Astrocyte (in vitro differentiated cells and primary cell): ENCODE results near the gene ARHGAP40. TPM values are rescaled to one million over a fixed set of nuclear protein-coding genes. Genes with fewer than 3 reads are reported as not detected.

ENCODE experiments used
- DNase-seq: peaks from one replicate; pipeline ENCODE4 v3.0.0-alpha.2; 2010; ENCODE audit warnings: low read depth
- FAIRE-seq: peaks from 2 replicates; lab custom pipeline; 2011; peaks lifted over from hg19 to GRCh38; lab: Jason Lieb, UNC
- H2AFZ ChIP-seq: 2 replicates; pipeline ENCODE4 v1.6.0; 2012; ENCODE audit warnings: low read depth, low read length, inconsistent platforms
- H3K27ac ChIP-seq: 2 replicates; pipeline ENCODE4 v1.5.1; 2011; ENCODE audit warnings: low read depth, low read length, inconsistent platforms
- H3K27me3 ChIP-seq: 2 replicates; pipeline ENCODE4 v1.6.0; 2011; ENCODE audit warnings: low read length, inconsistent platforms; ENCODE audit not compliant: insufficient read depth
- H3K36me3 ChIP-seq: 2 replicates; pipeline ENCODE4 v1.5.1; 2011; ENCODE audit warnings: low read length, inconsistent platforms; ENCODE audit not compliant: insufficient read depth
- H3K4me1 ChIP-seq: 2 replicates; pipeline ENCODE4 v1.5.1; 2011; ENCODE audit warnings: low read length, inconsistent platforms; ENCODE audit not compliant: insufficient read depth
- H3K4me2 ChIP-seq: 2 replicates; pipeline ENCODE4 v1.6.0; 2012; ENCODE audit warnings: low read length, inconsistent platforms
- H3K4me3 ChIP-seq: 2 replicates; pipeline ENCODE4 v1.5.1; 2011; ENCODE audit warnings: low read depth, mild to moderate bottlenecking, low read length, inconsistent platforms; ENCODE audit not compliant: insufficient read depth
- H3K79me2 ChIP-seq: 2 replicates; pipeline ENCODE4 v1.6.0; 2012; ENCODE audit warnings: mild to moderate bottlenecking, low read length, inconsistent platforms; ENCODE audit not compliant: insufficient read depth
- H3K9ac ChIP-seq: 2 replicates; pipeline ENCODE4 v1.6.0; 2012; ENCODE audit warnings: mild to moderate bottlenecking, low read length, inconsistent platforms
- H3K9me3 ChIP-seq: 2 replicates; pipeline ENCODE4 v1.5.1; 2012; ENCODE audit warnings: low read depth, mild to moderate bottlenecking, low read length, inconsistent platforms; ENCODE audit not compliant: insufficient read depth
- H4K20me1 ChIP-seq: 2 replicates; pipeline ENCODE4 v1.6.0; 2012; ENCODE audit warnings: low read length, inconsistent platforms; ENCODE audit not compliant: insufficient read depth
- H3K27ac Mint-ChIP-seq: one replicate; pipeline ENCODE4 v1.8.0; 2021; ENCODE audit warnings: mild to moderate bottlenecking, mixed read lengths; ENCODE audit not compliant: unreplicated experiment
- H3K27me3 Mint-ChIP-seq: one replicate; pipeline ENCODE4 v1.8.0; 2021; ENCODE audit warnings: low read depth, mixed read lengths; ENCODE audit not compliant: unreplicated experiment
- H3K36me3 Mint-ChIP-seq: one replicate; pipeline ENCODE4 v1.8.0; 2021; ENCODE audit warnings: low read depth, mixed read lengths; ENCODE audit not compliant: unreplicated experiment
- H3K4me1 Mint-ChIP-seq: one replicate; pipeline ENCODE4 v1.8.0; 2021; ENCODE audit warnings: low read depth, mixed read lengths; ENCODE audit not compliant: unreplicated experiment
- H3K4me3 Mint-ChIP-seq: one replicate; pipeline ENCODE4 v1.8.0; 2021; ENCODE audit warnings: mild to moderate bottlenecking, moderate library complexity, mixed read lengths; ENCODE audit not compliant: unreplicated experiment
- H3K9me3 Mint-ChIP-seq: one replicate; pipeline ENCODE4 v1.8.0; 2021; ENCODE audit warnings: mild to moderate bottlenecking, mixed read lengths; ENCODE audit not compliant: unreplicated experiment
- CTCF ChIP-seq: IDR thresholded peaks from 2 replicates; pipeline ENCODE4 v1.5.1; 2011; ENCODE audit warnings: low read depth, mild to moderate bottlenecking, inconsistent platforms, low read length, moderate library complexity; ENCODE audit not compliant: insufficient read depth
- EZH2 ChIP-seq: IDR thresholded peaks from 2 replicates; pipeline ENCODE4 v1.6.1; 2012; ENCODE audit warnings: mild to moderate bottlenecking, low read length, inconsistent platforms; ENCODE audit not compliant: insufficient read depth
- total RNA-seq: library from RNA; stranded (reverse); gene quantifications from 2 replicates; pipeline ENCODE4 v1.2.1, GENCODE V29; 2021

ARHGAP40 gene
- total RNA-seq, 1 donor from 2014 or later: 0.27 TPM

GRCh38 chr20:38674092-38674764, 72.6 kb downstream of the ARHGAP40 start:
- no peaks in the 10 kb centered on the region for H4K20me1 ChIP-seq
- peaks cover 7% of the 10 kb centered on the region for H3K27me3 ChIP-seq
- peak overlapping the region; percentile 97 for H3K4me2 ChIP-seq
- H3K4me1 ChIP-seq: peaks cover 6% of the 10 kb centered on the region
- no peaks in the 10 kb centered on the region for H3K9me3 ChIP-seq
- Mint-ChIP-seq H3K36me3 (no peaks in the 10 kb centered on the region), H3K9me3 (peaks cover 2% of the 10 kb centered on the region), H3K4me1 (peaks cover 4% of the 10 kb centered on the region), H3K27me3 (peaks cover 71% of the 10 kb centered on the region), H3K4me3 (peak overlapping the region; percentile 90), H3K27ac (peak overlapping the region; percentile 47)
- peak; percentile 11 for DNase-seq
- H3K4me3 ChIP-seq: peak overlapping the region; percentile 62
- peak overlapping the region; percentile 71 for H3K9ac ChIP-seq
- no peaks in the 10 kb centered on the region for H3K79me2 ChIP-seq
- peak overlapping the region; percentile 87 for H2AFZ ChIP-seq
- TF ChIP-seq EZH2 (no peak), CTCF (no peak)
- no peak for FAIRE-seq
- H3K36me3 ChIP-seq: no peaks in the 10 kb centered on the region
- H3K27ac ChIP-seq: no peak overlapping the region

- Histone ChIP-seq H4K20me1 (no peaks in the 10 kb centered on the region), H3K79me2 (no peaks in the 10 kb centered on the region), H3K4me3 (no peak overlapping the region), H3K36me3 (no peaks in the 10 kb centered on the region), H3K9me3 (no peaks in the 10 kb centered on the region), H3K9ac (no peak overlapping the region), H2AFZ (peak overlapping the region; percentile 77), H3K4me1 (peaks cover 6% of the 10 kb centered on the region), H3K4me2 (peak overlapping the region; percentile 97), H3K27me3 (peaks cover 7% of the 10 kb centered on the region), H3K27ac (no peak overlapping the region)
- FAIRE-seq: no peak
- peaks cover 2% of the 10 kb centered on the region for H3K9me3 Mint-ChIP-seq
- peak overlapping the region; percentile 47 for H3K27ac Mint-ChIP-seq
- H3K4me3 Mint-ChIP-seq: peak overlapping the region; percentile 80
- no peaks in the 10 kb centered on the region for H3K36me3 Mint-ChIP-seq
- no peak for DNase-seq
- TF ChIP-seq EZH2: no peak
- TF ChIP-seq CTCF: no peak
- peaks cover 4% of the 10 kb centered on the region for H3K4me1 Mint-ChIP-seq
- peaks cover 70% of the 10 kb centered on the region for H3K27me3 Mint-ChIP-seq
Measured at GRCh38 chr20:38674765-38675133, 73.1 kb downstream of the ARHGAP40 start.

- Histone ChIP-seq H2AFZ (no peak overlapping the region), H3K4me1 (peaks cover 6% of the 10 kb centered on the region), H3K4me3 (no peak overlapping the region), H3K27ac (no peak overlapping the region), H3K36me3 (no peaks in the 10 kb centered on the region), H3K9me3 (no peaks in the 10 kb centered on the region), H3K9ac (no peak overlapping the region), H3K79me2 (no peaks in the 10 kb centered on the region), H3K4me2 (no peak overlapping the region), H4K20me1 (no peaks in the 10 kb centered on the region), H3K27me3 (no peaks in the 10 kb centered on the region)
- DNase-seq: no peak
- no peak overlapping the region for H3K4me3 Mint-ChIP-seq
- H3K27me3 Mint-ChIP-seq: peaks cover 71% of the 10 kb centered on the region
- FAIRE-seq: no peak
- no peak overlapping the region for H3K27ac Mint-ChIP-seq
- peaks cover 4% of the 10 kb centered on the region for H3K4me1 Mint-ChIP-seq
- no peaks in the 10 kb centered on the region for H3K36me3 Mint-ChIP-seq
- TF ChIP-seq EZH2 (no peak), CTCF (no peak)
- H3K9me3 Mint-ChIP-seq: peaks cover 2% of the 10 kb centered on the region
Measured at GRCh38 chr20:38676576-38676975, 75.0 kb downstream of the ARHGAP40 start.
